ENCODE measurements around the gene FYN.

The FYN gene

GRCh38 chr6:111709615-111710398 lies 163.4 kb downstream of the FYN start:
- ChIA-PET CTCF (interaction anchor here (0.6 to 9.6 kb wide), 47 partner anchors 9 to 454 kb away, joined by 3 to 253 read pairs (median 4); partner anchors contain the start of genes FAM229B and TUBE1), POLR2A (interaction anchor here (0.7 to 1.4 kb wide), 2 partner anchors 333 to 335 kb away, joined by 3 to 8 read pairs; no protein-coding TSS in a partner anchor)
- DNase-seq (ENCODE audit: low read depth, low spot score): no peak
- peak; percentile 41 for TF ChIP-seq CTCF (IDR thresholded peaks at IDR 0.05; ENCODE audit: insufficient read depth, low read length, missing control alignments)
- H3K4me3 ChIP-seq (ENCODE audit: low read depth, low read length): no peak overlapping the region

GRCh38 chr6:111709201-111709600 lies 164.1 kb downstream of the FYN start:
- DNase-seq (ENCODE audit: low read depth, low spot score): no peak
- POLR2A ChIA-PET: no interaction called here
- H3K4me3 ChIP-seq (ENCODE audit: low read depth, low read length): no peak overlapping the region
- CTCF ChIA-PET: interaction anchor here (1.0 to 9.6 kb wide), 22 partner anchors 13 to 454 kb away, joined by 3 to 253 read pairs (median 9); partner anchors contain the start of genes FAM229B and TUBE1
- TF ChIP-seq CTCF (IDR thresholded peaks at IDR 0.05; ENCODE audit: insufficient read depth, low read length, missing control alignments): no peak

GRCh38 chr6:111707773-111708172 lies 165.5 kb downstream of the FYN start:
- H3K4me3 ChIP-seq (ENCODE audit: low read depth, low read length): no peak overlapping the region
- no peak for TF ChIP-seq CTCF (IDR thresholded peaks at IDR 0.05; ENCODE audit: insufficient read depth, low read length, missing control alignments)
- ChIA-PET POLR2A (no interaction called here), CTCF (interaction anchor here (1.0 to 9.6 kb wide), 6 partner anchors 285 to 456 kb away, joined by 3 to 253 read pairs (median 18); no protein-coding TSS in a partner anchor)
- DNase-seq (ENCODE audit: low read depth, low spot score): no peak

- CTCF ChIA-PET: interaction anchor here (1.0 to 9.6 kb wide), 4 partner anchors 286 to 335 kb away, joined by 3 to 253 read pairs (median 38); no protein-coding TSS in a partner anchor
- TF ChIP-seq CTCF (IDR thresholded peaks at IDR 0.05; ENCODE audit: insufficient read depth, low read length, missing control alignments): no peak
- POLR2A ChIA-PET: no interaction called here
- no peak for DNase-seq (ENCODE audit: low read depth, low spot score)
- no peak overlapping the region for H3K4me3 ChIP-seq (ENCODE audit: low read depth, low read length)
Measured at GRCh38 chr6:111706841-111707391, 166.3 kb downstream of the FYN start.

GRCh38 chr6:111703723-111704122 lies 169.5 kb downstream of the FYN start:
- DNase-seq (ENCODE audit: low read depth, low spot score): no peak
- no peak overlapping the region for H3K4me3 ChIP-seq (ENCODE audit: low read depth, low read length)
- ChIA-PET POLR2A (no interaction called here), CTCF (interaction anchor here (1.1 to 3.8 kb wide), 5 partner anchors 9 to 460 kb away, joined by 3 to 16 read pairs (median 3); no protein-coding TSS in a partner anchor)
- no peak for TF ChIP-seq CTCF (IDR thresholded peaks at IDR 0.05; ENCODE audit: insufficient read depth, low read length, missing control alignments)

GRCh38 chr6:111702268-111702667 lies 171.0 kb downstream of the FYN start:
- ChIA-PET POLR2A (no interaction called here), CTCF (interaction anchor here (0.8 to 3.8 kb wide), 3 partner anchors 14 to 326 kb away, joined by 3 to 16 read pairs (median 3); no protein-coding TSS in a partner anchor)
- H3K4me3 ChIP-seq (ENCODE audit: low read depth, low read length): no peak overlapping the region
- no peak for DNase-seq (ENCODE audit: low read depth, low spot score)
- TF ChIP-seq CTCF (IDR thresholded peaks at IDR 0.05; ENCODE audit: insufficient read depth, low read length, missing control alignments): no peak
